Rectal smooth muscle tissue (tissue), 1 donor: Measurements from ENCODE around the gene A4GALT.
"Not testable (repeated sequence)": the region's sequence is repeated elsewhere in the genome, so short reads cannot be mapped to it uniquely, and the experiment has no call there.

Experiments
- H3K27ac ChIP-seq: one replicate; pipeline ENCODE4 v1.7.0; 2013; ENCODE audit warnings: low read depth, low read length, inconsistent platforms
- H3K27me3 ChIP-seq: one replicate; pipeline ENCODE4 v1.7.0; 2013; ENCODE audit warnings: low read length; ENCODE audit not compliant: control insufficient read depth, insufficient read depth
- H3K36me3 ChIP-seq: one replicate; pipeline ENCODE4 v1.7.0; 2013; ENCODE audit warnings: low read length; ENCODE audit not compliant: control insufficient read depth, insufficient read depth
- H3K4me1 ChIP-seq: one replicate; pipeline ENCODE4 v1.7.0; 2013; ENCODE audit warnings: low read length; ENCODE audit not compliant: control insufficient read depth, insufficient read depth
- H3K4me3 ChIP-seq: one replicate; pipeline ENCODE4 v1.7.0; 2013; ENCODE audit warnings: low read length
- H3K9ac ChIP-seq: one replicate; pipeline ENCODE4 v1.7.0; 2013; ENCODE audit warnings: low read length

Gene A4GALT

GRCh38 chr22:42683578-42684283, 36.9 kb downstream of the A4GALT start:
- H3K4me1 ChIP-seq, result peaks cover 50% of the 10 kb centered on the region
- no peaks in the 10 kb centered on the region for H3K27me3 ChIP-seq
- H3K9ac ChIP-seq, result peak overlapping the region; percentile 52
- peak overlapping the region; percentile 38 for H3K4me3 ChIP-seq
- H3K36me3 ChIP-seq, result no peaks in the 10 kb centered on the region
- H3K27ac ChIP-seq, result peak overlapping the region; percentile 95

- H3K27ac ChIP-seq, result peak overlapping the region; percentile 95
- H3K4me1 ChIP-seq, result peaks cover 41% of the 10 kb centered on the region
- no peaks in the 10 kb centered on the region for H3K27me3 ChIP-seq
- H3K4me3 ChIP-seq, result no peak overlapping the region
- H3K9ac ChIP-seq, result no peak overlapping the region
- H3K36me3 ChIP-seq, result no peaks in the 10 kb centered on the region
These were observed 38.4 kb downstream of the A4GALT start for GRCh38 chr22:42682113-42682851.

GRCh38 chr22:42680648-42681047, 40.0 kb downstream of the A4GALT start:
- H3K27ac ChIP-seq, result no peak overlapping the region

GRCh38 chr22:42679691-42680090, 41.0 kb downstream of the A4GALT start:
- H3K27me3 ChIP-seq, result no peaks in the 10 kb centered on the region
- no peak overlapping the region for H3K27ac ChIP-seq
- no peak overlapping the region for H3K4me3 ChIP-seq
- no peaks in the 10 kb centered on the region for H3K36me3 ChIP-seq
- H3K9ac ChIP-seq, result no peak overlapping the region
- peaks cover 30% of the 10 kb centered on the region for H3K4me1 ChIP-seq

More at GRCh38 chr22:42680648-42681047, 40.0 kb downstream of the A4GALT start:
- Histone ChIP-seq H3K9ac (no peak overlapping the region), H3K4me1 (peaks cover 32% of the 10 kb centered on the region), H3K36me3 (no peaks in the 10 kb centered on the region), H3K27me3 (no peaks in the 10 kb centered on the region), H3K4me3 (no peak overlapping the region)

GRCh38 chr22:42678894-42679293, 41.8 kb downstream of the A4GALT start:
- Histone ChIP-seq H3K4me3 (no peak overlapping the region), H3K4me1 (peaks cover 22% of the 10 kb centered on the region), H3K27ac (no peak overlapping the region), H3K9ac (no peak overlapping the region), H3K36me3 (no peaks in the 10 kb centered on the region), H3K27me3 (no peaks in the 10 kb centered on the region)

GRCh38 chr22:42677936-42678335, 42.7 kb downstream of the A4GALT start:
- H3K4me1 ChIP-seq, result peaks cover 13% of the 10 kb centered on the region
- not testable (repeated sequence) for H3K36me3 ChIP-seq, H3K4me3 ChIP-seq, H3K9ac ChIP-seq, H3K27ac ChIP-seq, H3K27me3 ChIP-seq

GRCh38 chr22:42676059-42676607, 44.5 kb downstream of the A4GALT start:
- Histone ChIP-seq H3K9ac (no peak overlapping the region), H3K27ac (peak overlapping the region; percentile 21), H3K27me3 (no peaks in the 10 kb centered on the region), H3K4me1 (peaks cover 4% of the 10 kb centered on the region), H3K4me3 (no peak overlapping the region), H3K36me3 (no peaks in the 10 kb centered on the region)

GRCh38 chr22:42673898-42674401, 46.7 kb downstream of the A4GALT start:
- H3K27ac ChIP-seq, result no peak overlapping the region
- H3K36me3 ChIP-seq, result no peaks in the 10 kb centered on the region
- no peaks in the 10 kb centered on the region for H3K27me3 ChIP-seq
- H3K4me3 ChIP-seq, result no peak overlapping the region
- H3K4me1 ChIP-seq, result peaks cover 4% of the 10 kb centered on the region
- H3K9ac ChIP-seq, result no peak overlapping the region

- not testable (repeated sequence) for H3K27ac ChIP-seq
These were observed 47.6 kb downstream of the A4GALT start for GRCh38 chr22:42673071-42673470.

GRCh38 chr22:42670921-42671709, 49.6 kb downstream of the A4GALT start:
- Histone ChIP-seq H3K4me3 (no peak overlapping the region), H3K27ac (no peak overlapping the region), H3K27me3 (no peaks in the 10 kb centered on the region), H3K36me3 (no peaks in the 10 kb centered on the region), H3K9ac (no peak overlapping the region), H3K4me1 (peaks cover 3% of the 10 kb centered on the region)

More at GRCh38 chr22:42673071-42673470, 47.6 kb downstream of the A4GALT start:
- H3K36me3 ChIP-seq, H3K4me3 ChIP-seq, H3K4me1 ChIP-seq, H3K9ac ChIP-seq, H3K27me3 ChIP-seq: not testable (repeated sequence)

GRCh38 chr22:42670046-42670445, 50.6 kb downstream of the A4GALT start:
- no peak overlapping the region for H3K9ac ChIP-seq
- H3K4me3 ChIP-seq, result no peak overlapping the region
- H3K36me3 ChIP-seq, result no peaks in the 10 kb centered on the region
- no peaks in the 10 kb centered on the region for H3K4me1 ChIP-seq
- H3K27ac ChIP-seq, result no peak overlapping the region
- H3K27me3 ChIP-seq, result no peaks in the 10 kb centered on the region

GRCh38 chr22:42666393-42666792, 54.3 kb downstream of the A4GALT start:
- not testable (repeated sequence) for H3K27ac ChIP-seq, H3K4me1 ChIP-seq, H3K27me3 ChIP-seq, H3K9ac ChIP-seq, H3K4me3 ChIP-seq, H3K36me3 ChIP-seq
